HCT116 (cell line): Measurements from ENCODE around the gene TICRR.

Experiments used
- CTCF ChIP-seq, 3 experiments: fragments of 200-600 bp in 1 of 3; sonication (generic) in 1 of 3; IDR thresholded peaks in 2 of 3; conservative IDR thresholded peaks in 1 of 3; 2 replicates each; pipeline ENCODE4 v1.5.1; 2012 to 2017; ENCODE audit warnings: low read depth in 2 of 3, low read length in 2 of 3, antibody characterized with exemption in 1 of 3, borderline replicate concordance in 1 of 3, control low read depth in 1 of 3, mild to moderate bottlenecking in 1 of 3, mixed read lengths in 1 of 3, mixed run types in 1 of 3, moderate library complexity in 1 of 3; ENCODE audit not compliant: insufficient read depth in 1 of 3
- EGR1 ChIP-seq: IDR thresholded peaks from 2 replicates; pipeline ENCODE4 v1.6.1; 2012; ENCODE audit warnings: low read depth
- EZH2 ChIP-seq: fragments of 200-600 bp; sonication (generic); IDR thresholded peaks from 2 replicates; pipeline ENCODE4 v1.6.1; 2017; ENCODE audit warnings: antibody characterized with exemption, mixed run types
- EZH2phosphoT487 ChIP-seq: fragments of 200-600 bp; IDR thresholded peaks from 2 replicates; pipeline ENCODE4 v1.6.1; 2018; ENCODE audit warnings: antibody characterized with exemption, borderline replicate concordance
- JUND ChIP-seq: IDR thresholded peaks from 2 replicates; pipeline ENCODE4 v1.6.1; 2012
- POLR2A ChIP-seq: IDR thresholded peaks from 2 replicates; pipeline ENCODE4 v1.7.0; 2011; ENCODE audit warnings: borderline replicate concordance; ENCODE audit not compliant: insufficient read depth, insufficient read length; ENCODE audit errors: extremely low read depth
- RAD21 ChIP-seq: IDR thresholded peaks from 2 replicates; pipeline ENCODE4 v1.6.1; 2012; ENCODE audit warnings: low read depth, mild to moderate bottlenecking
- SRF ChIP-seq: IDR thresholded peaks from 2 replicates; pipeline ENCODE4 v1.6.1; 2012; ENCODE audit warnings: low read depth
- ZBTB33 ChIP-seq: IDR thresholded peaks from 2 replicates; pipeline ENCODE4 v1.6.1; 2011; ENCODE audit warnings: mild to moderate bottlenecking, low read length, moderate library complexity; ENCODE audit not compliant: insufficient replicate concordance; ENCODE audit errors: extremely low read depth
- ZFX ChIP-seq: fragments of 450-650 bp; IDR thresholded peaks from 2 replicates; pipeline ENCODE4 v1.6.1; 2017
- ZNF274 ChIP-seq: fragments of 200-500 bp; sonication (Bioruptor generic); IDR thresholded peaks from 2 replicates; pipeline ENCODE4 v1.6.1; 2014; ENCODE audit warnings: mild to moderate bottlenecking, low read depth, low read length, inconsistent platforms

DNA sequence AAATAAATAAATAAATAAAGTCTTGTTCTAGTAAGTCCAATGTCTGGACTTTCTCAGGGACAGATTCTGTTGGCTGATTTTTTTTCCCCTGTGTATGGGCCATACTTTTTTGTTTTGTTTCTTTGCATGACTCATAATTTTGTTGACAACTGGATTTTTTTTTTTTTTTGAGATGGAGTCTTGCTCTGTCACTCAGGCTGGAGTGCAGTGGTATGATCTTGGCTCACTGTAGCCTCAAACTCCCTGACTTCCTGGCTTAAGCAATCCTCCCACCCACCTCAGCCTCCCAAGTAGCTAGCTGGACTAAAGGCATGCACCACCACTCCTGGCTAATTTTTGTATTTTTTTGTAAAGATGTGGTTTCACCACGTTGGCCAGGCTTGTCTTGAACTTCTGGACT lies 38.9 kb downstream of the TICRR start:
- TF ChIP-seq POLR2A (no peak), CTCF (IDR thresholded peaks at IDR 0.05 in 2 of 3, conservative IDR thresholded peaks at IDR 0.05 in 1 of 3; ENCODE audit: borderline replicate concordance in 1 of 3, insufficient read depth in 1 of 3, low read depth in 2 of 3, low read length in 2 of 3) (no peak), ZBTB33 (no peak), EGR1 (no peak), ZFX (no peak), ZNF274 (no peak), JUND (no peak), SRF (no peak), RAD21 (no peak), EZH2 (no peak), EZH2phosphoT487 (no peak)
